HG02678 (cell line): ENCODE measurements around the gene NF2.

Source experiments
- ATAC-seq: cut with Tn5 transposase; IDR thresholded peaks from one replicate; pipeline ENCODE4 v1.9.1; 2021; ENCODE audit warnings: mild to moderate bottlenecking, moderate library complexity; ENCODE audit not compliant: unreplicated experiment

Gene NF2

GRCh38 chr22:29629903-29630516, 26.6 kb downstream of the NF2 start:
- no peak for ATAC-seq

- ATAC-seq, result no peak
Observed at GRCh38 chr22:29630987-29631386, 27.6 kb downstream of the NF2 start.

DNA sequence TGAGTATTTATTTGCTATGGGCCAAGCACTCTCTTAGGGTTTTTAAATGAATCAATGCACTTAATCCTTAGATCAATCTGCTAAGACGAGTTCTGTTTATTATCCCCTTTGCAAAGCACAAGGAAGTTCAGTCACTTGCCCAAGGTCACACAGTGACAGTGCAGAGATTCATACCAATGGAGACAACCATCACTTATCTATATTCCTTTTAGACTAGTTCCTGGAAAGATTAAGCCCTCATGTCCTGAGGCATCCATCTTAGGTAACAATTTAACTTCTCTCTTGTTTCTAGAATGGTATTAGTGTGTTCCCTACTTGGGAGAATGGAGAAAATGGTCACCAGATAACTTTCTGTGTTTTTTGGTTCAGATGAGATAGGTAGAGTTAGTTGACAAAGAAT, 28.3 kb downstream of the NF2 start:
- no peak for ATAC-seq

- no peak for ATAC-seq
Observed at GRCh38 chr22:29632672-29633071, 29.2 kb downstream of the NF2 start.

GRCh38 chr22:29633514-29634312, 30.3 kb downstream of the NF2 start:
- ATAC-seq, result no peak

DNA sequence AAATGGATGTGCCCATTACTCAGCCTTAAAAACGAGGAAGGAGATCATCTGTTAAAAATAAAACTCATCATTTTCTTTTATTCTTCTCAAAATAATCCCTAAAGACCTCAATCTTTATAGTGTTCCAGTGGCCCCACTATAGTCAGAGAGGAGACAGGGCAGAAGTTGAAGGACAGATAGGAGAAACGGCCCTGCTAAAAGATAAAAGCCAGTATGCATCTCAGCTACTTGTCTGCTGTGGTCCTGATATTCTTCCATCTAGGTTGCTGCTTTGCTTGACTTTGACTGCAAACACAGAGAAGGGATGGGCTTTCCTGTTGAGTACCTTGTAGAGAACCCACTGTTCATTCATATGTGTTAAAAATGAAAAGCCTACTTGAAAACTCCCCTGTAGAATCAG, 31.4 kb downstream of the NF2 start:
- ATAC-seq, result no peak

- ATAC-seq, result no peak
Observed at GRCh38 chr22:29635734-29636357, 32.4 kb downstream of the NF2 start.

DNA sequence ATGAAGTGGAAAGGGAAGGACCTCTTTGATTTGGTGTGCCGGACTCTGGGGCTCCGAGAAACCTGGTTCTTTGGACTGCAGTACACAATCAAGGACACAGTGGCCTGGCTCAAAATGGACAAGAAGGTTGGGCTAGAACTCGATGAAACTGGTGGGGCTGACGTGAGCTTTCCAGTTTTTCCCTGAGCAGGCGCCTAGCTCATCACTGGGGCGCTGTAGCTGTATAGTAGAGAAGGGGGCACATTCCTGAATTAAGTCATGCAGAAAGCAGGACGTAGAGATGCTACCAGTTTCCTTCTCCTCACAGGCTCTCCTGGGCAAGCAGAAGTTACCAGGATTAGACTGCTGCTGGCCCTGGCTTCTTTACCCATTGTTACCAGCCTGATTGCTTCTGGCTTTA, 33.3 kb downstream of the NF2 start:
- no peak for ATAC-seq

- no peak for ATAC-seq
Observed at GRCh38 chr22:29637181-29637580, 33.7 kb downstream of the NF2 start.

- no peak for ATAC-seq
Observed at GRCh38 chr22:29638678-29639077, 35.2 kb downstream of the NF2 start.

DNA sequence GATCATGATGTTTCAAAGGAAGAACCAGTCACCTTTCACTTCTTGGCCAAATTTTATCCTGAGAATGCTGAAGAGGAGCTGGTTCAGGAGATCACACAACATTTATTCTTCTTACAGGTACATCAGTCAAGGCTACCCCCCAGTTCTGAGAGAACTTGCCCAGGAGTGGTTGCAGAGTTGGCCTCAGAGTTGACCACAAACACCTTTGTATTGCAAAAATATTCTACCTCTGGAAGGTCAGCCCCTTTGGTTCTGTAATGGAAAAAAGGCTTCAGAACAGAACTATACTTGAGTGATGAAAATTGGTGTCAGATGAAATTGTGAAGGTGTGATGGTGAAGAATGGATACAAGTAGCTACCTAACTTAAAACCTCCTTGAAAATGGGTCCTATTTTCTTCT, 35.7 kb downstream of the NF2 start:
- ATAC-seq, result no peak

DNA sequence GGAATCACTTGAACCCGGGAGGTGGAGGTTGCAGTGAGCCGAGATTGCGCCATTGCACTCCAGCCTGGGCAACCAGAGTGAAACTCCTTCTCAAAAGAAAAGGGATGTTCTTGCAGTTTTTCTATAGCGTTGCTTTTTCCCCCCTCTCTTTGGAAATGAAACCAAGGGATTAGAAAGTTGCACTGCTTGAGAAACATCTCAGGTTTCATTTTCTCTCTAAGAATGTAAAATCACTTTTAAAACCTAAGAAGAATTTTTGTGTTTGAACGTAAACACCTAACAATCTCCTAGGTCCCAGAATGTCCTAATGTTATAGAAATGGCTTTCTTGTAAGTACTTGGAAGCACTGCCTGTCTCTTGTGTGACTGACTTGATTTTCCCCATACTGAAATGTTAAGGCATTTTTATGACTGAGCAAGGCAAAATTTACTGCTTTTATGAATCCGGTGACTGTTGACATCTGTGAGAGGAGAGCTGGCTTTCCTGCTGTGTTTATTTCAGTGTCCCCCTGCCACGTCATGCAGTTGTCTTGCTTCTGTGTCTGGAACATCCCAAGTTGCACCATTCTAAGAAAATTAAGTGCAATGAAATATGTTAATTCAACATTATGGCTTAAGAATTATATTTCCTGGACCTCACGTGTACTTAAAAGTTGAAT, 37.7 kb downstream of the NF2 start:
- ATAC-seq, result no peak

- ATAC-seq, result no peak
Observed at GRCh38 chr22:29641700-29642330, 38.4 kb downstream of the NF2 start.

DNA sequence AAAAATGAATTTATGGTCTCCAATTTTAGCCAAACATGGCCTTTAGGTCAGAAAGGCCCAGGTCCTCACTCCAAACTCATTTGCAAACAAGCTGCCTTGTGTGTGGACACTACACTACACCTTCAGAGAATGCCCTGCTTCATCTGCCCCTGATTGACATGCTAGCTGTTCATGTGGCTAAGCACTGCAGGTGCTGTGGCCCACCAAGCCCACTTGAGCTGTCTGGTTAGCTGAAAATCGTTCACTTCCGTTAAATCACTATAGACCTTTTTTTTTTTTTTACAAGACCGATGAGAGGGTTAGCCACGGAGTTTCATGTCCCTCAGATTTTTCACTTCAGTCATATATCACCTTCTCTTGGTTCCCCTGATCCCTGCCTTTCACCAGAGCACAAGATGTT, 39.3 kb downstream of the NF2 start:
- ATAC-seq, result no peak

GRCh38 chr22:29647954-29648737, 44.7 kb downstream of the NF2 start:
- ATAC-seq, result no peak

GRCh38 chr22:29650370-29650769, 46.9 kb downstream of the NF2 start:
- ATAC-seq, result no peak

DNA sequence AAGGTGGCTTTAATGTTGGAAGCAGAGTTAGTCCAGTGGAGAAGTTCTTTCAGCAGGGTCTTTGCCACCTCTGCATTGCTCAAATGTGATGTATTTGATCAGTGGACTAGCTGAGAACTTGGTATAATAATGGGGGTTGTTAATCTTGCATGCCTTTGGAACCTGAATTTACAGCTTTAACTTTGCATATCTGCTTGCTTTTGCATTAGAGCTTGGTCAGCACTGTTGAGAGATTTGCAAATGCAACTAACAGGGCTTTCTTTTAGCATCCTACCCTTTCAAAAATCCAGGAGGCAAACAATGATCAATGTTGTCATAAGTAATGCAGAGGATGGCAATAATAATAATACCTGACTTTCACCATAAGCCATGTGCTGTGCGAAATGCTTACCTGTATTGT, 48.2 kb downstream of the NF2 start:
- ATAC-seq, result no peak

GRCh38 chr22:29654420-29654819, 51.0 kb downstream of the NF2 start:
- ATAC-seq, result no peak

DNA sequence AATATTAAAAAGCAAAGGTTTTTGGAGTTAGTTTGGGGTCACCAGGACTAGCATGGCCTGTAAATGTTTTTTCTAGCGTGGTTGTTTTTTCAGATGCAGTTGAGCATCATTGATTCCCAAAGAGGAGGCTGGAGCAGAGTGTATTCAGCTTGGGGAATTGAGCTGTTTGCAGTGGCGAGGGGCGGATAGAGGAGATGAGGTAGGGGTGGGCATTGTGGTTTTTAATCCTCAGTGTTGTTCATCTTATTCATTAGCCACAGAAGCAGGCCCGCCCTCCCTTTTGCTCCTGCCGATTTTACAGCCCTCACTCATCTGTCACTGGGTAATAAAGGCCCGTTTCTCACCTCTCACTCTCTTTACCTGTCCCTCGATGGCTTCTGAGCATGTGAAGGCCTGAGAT, 51.4 kb downstream of the NF2 start:
- no peak for ATAC-seq

GRCh38 chr22:29658176-29658575, 54.7 kb downstream of the NF2 start:
- ATAC-seq, result no peak
